ENCODE results near the gene MGRN1. TPM values are rescaled to one million over a fixed set of nuclear protein-coding genes. Genes with fewer than 3 reads are reported as not detected.
A peak's percentile ranks its signal among the peaks of the same experiment; 100 is the strongest.

Gene MGRN1
- total and polyA plus RNA-seq, 2 of the 13 experiments (the other 11 are each of a cell fraction or from before 2014, with no cell fraction given), result 11.9 to 12.6 TPM

DNA sequence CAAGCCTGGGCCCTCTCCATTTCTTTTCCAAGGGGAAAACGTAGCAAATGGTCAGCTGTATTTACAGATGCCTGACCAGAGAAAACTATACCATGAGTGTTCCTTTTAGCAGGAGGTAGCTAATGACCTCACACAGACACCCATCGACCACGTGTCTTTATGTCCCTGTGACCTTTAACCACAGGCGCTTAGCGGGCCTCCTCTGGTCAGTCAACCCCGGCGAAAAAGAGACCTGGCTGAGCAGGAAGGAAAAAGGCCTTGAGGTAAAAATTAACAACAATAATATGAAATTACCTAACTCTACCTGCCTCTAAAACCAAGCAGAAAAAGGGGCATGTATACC lies 77.8 kb downstream of the MGRN1 start (continued):
- peak; percentile 82 for TF ChIP-seq HOXA3 (CRISPR knock-in tag; IDR thresholded peaks at IDR 0.05)
- TF ChIP-seq ZNF138 (CRISPR knock-in tag; IDR thresholded peaks at IDR 0.05; ENCODE audit: low read depth), result no peak
- TF ChIP-seq SPEN (CRISPR knock-in tag; IDR thresholded peaks at IDR 0.05; ENCODE audit: low read depth), result peak; percentile 50; the same call in 1 of the 2 replicates
- peak; percentile 51; the same call in 1 of the 2 replicates for TF ChIP-seq MED1 (CRISPR knock-in tag; IDR thresholded peaks at IDR 0.05)
- TF ChIP-seq HNF4A (CRISPR knock-in tag; IDR thresholded peaks at IDR 0.05), result peak; percentile 50
- no peak for TF ChIP-seq ZNF703 (CRISPR knock-in tag; IDR thresholded peaks at IDR 0.05; ENCODE audit: borderline replicate concordance)
- TF ChIP-seq ZBTB21 (CRISPR knock-in tag; IDR thresholded peaks at IDR 0.05), result peak; percentile 87
- TF ChIP-seq, protein P1, sequence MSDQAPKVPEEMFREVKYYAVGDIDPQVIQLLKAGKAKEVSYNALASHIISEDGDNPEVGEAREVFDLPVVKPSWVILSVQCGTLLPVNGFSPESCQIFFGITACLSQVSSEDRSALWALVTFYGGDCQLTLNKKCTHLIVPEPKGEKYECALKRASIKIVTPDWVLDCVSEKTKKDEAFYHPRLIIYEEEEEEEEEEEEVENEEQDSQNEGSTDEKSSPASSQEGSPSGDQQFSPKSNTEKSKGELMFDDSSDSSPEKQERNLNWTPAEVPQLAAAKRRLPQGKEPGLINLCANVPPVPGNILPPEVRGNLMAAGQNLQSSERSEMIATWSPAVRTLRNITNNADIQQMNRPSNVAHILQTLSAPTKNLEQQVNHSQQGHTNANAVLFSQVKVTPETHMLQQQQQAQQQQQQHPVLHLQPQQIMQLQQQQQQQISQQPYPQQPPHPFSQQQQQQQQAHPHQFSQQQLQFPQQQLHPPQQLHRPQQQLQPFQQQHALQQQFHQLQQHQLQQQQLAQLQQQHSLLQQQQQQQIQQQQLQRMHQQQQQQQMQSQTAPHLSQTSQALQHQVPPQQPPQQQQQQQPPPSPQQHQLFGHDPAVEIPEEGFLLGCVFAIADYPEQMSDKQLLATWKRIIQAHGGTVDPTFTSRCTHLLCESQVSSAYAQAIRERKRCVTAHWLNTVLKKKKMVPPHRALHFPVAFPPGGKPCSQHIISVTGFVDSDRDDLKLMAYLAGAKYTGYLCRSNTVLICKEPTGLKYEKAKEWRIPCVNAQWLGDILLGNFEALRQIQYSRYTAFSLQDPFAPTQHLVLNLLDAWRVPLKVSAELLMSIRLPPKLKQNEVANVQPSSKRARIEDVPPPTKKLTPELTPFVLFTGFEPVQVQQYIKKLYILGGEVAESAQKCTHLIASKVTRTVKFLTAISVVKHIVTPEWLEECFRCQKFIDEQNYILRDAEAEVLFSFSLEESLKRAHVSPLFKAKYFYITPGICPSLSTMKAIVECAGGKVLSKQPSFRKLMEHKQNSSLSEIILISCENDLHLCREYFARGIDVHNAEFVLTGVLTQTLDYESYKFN (CRISPR knock-in tag; conservative IDR thresholded peaks at IDR 0.05), result peak; percentile 67
- TF ChIP-seq CEBPG (CRISPR knock-in tag; IDR thresholded peaks at IDR 0.05), result no peak
- TF ChIP-seq ZFP36 (IDR thresholded peaks at IDR 0.05; ENCODE audit: borderline replicate concordance, low read depth, low read length, partially characterized antibody), result no peak
- TF ChIP-seq, protein P2, sequence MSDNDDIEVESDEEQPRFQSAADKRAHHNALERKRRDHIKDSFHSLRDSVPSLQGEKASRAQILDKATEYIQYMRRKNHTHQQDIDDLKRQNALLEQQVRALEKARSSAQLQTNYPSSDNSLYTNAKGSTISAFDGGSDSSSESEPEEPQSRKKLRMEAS (IDR thresholded peaks at IDR 0.05), result peak; percentile 71
- TF ChIP-seq, protein P3, sequence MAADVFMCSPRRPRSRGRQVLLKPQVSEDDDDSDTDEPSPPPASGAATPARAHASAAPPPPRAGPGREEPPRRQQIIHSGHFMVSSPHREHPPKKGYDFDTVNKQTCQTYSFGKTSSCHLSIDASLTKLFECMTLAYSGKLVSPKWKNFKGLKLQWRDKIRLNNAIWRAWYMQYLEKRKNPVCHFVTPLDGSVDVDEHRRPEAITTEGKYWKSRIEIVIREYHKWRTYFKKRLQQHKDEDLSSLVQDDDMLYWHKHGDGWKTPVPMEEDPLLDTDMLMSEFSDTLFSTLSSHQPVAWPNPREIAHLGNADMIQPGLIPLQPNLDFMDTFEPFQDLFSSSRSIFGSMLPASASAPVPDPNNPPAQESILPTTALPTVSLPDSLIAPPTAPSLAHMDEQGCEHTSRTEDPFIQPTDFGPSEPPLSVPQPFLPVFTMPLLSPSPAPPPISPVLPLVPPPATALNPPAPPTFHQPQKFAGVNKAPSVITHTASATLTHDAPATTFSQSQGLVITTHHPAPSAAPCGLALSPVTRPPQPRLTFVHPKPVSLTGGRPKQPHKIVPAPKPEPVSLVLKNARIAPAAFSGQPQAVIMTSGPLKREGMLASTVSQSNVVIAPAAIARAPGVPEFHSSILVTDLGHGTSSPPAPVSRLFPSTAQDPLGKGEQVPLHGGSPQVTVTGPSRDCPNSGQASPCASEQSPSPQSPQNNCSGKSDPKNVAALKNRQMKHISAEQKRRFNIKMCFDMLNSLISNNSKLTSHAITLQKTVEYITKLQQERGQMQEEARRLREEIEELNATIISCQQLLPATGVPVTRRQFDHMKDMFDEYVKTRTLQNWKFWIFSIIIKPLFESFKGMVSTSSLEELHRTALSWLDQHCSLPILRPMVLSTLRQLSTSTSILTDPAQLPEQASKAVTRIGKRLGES (CRISPR knock-in tag; IDR thresholded peaks at IDR 0.05; ENCODE audit: borderline replicate concordance), result no peak
- TF ChIP-seq, protein P4, sequence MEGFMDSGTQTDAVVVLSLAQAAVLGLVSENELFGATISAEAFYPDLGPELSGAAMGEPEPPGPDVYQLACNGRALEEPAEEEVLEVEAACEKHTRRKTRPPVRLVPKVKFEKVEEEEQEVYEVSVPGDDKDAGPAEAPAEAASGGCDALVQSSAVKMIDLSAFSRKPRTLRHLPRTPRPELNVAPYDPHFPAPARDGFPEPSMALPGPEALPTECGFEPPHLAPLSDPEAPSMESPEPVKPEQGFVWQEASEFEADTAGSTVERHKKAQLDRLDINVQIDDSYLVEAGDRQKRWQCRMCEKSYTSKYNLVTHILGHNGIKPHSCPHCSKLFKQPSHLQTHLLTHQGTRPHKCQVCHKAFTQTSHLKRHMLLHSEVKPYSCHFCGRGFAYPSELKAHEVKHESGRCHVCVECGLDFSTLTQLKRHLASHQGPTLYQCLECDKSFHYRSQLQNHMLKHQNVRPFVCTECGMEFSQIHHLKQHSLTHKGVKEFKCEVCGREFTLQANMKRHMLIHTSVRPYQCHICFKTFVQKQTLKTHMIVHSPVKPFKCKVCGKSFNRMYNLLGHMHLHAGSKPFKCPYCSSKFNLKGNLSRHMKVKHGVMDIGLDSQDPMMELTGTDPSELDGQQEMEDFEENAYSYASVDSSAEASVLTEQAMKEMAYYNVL (CRISPR knock-in tag; IDR thresholded peaks at IDR 0.05; ENCODE audit: borderline replicate concordance), result no peak
- no peak for TF ChIP-seq RBFOX2 (IDR thresholded peaks at IDR 0.05; ENCODE audit: low read depth, low read length)
- no peak for TF ChIP-seq SP5 (CRISPR knock-in tag; IDR thresholded peaks at IDR 0.05; ENCODE audit: borderline replicate concordance, low read depth)
- no peak for TF ChIP-seq TARDBP (CRISPR knock-in tag; IDR thresholded peaks at IDR 0.05)
- TF ChIP-seq, protein P5, sequence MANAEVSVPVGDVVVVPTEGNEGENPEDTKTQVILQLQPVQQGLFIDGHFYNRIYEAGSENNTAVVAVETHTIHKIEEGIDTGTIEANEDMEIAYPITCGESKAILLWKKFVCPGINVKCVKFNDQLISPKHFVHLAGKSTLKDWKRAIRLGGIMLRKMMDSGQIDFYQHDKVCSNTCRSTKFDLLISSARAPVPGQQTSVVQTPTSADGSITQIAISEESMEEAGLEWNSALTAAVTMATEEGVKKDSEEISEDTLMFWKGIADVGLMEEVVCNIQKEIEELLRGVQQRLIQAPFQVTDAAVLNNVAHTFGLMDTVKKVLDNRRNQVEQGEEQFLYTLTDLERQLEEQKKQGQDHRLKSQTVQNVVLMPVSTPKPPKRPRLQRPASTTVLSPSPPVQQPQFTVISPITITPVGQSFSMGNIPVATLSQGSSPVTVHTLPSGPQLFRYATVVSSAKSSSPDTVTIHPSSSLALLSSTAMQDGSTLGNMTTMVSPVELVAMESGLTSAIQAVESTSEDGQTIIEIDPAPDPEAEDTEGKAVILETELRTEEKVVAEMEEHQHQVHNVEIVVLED (CRISPR knock-in tag; IDR thresholded peaks at IDR 0.05; ENCODE audit: borderline replicate concordance), result no peak
- no peak for TF ChIP-seq MXD4 (CRISPR knock-in tag; IDR thresholded peaks at IDR 0.05)
- no peak for TF ChIP-seq CEBPB (IDR thresholded peaks at IDR 0.05; ENCODE audit: borderline replicate concordance, low read depth, low read length)
- TF ChIP-seq ZNF510 (CRISPR knock-in tag; IDR thresholded peaks at IDR 0.05; ENCODE audit: low read depth), result no peak
- no peak for TF ChIP-seq ZNF660 (CRISPR knock-in tag; IDR thresholded peaks at IDR 0.05; ENCODE audit: borderline replicate concordance, low read depth)
- TF ChIP-seq RFXANK (CRISPR knock-in tag; IDR thresholded peaks at IDR 0.05), result no peak

Measured in HepG2 (cell line).